IPS-20b (cell line): ENCODE measurements around the gene PRICKLE2.

Source experiments
- H3K27ac ChIP-seq: one replicate; pipeline ENCODE4 v1.5.1; 2013; ENCODE audit warnings: low read length
- H3K27me3 ChIP-seq: 2 replicates; pipeline ENCODE4 v1.6.1; 2013; ENCODE audit warnings: mild to moderate bottlenecking, low read length, inconsistent platforms; ENCODE audit not compliant: insufficient read depth
- H3K36me3 ChIP-seq: 2 replicates; pipeline ENCODE4 v1.6.1; 2013; ENCODE audit warnings: low read depth, mild to moderate bottlenecking, inconsistent platforms, low read length, moderate library complexity; ENCODE audit not compliant: insufficient read depth
- H3K4me1 ChIP-seq: 2 replicates; pipeline ENCODE4 v1.6.1; 2013; ENCODE audit warnings: mild to moderate bottlenecking, control low read depth, inconsistent platforms, low read length, moderate library complexity; ENCODE audit not compliant: insufficient read depth
- H3K4me3 ChIP-seq: 2 replicates; pipeline ENCODE4 v1.5.1; 2013; ENCODE audit warnings: mild to moderate bottlenecking, low read length, inconsistent platforms
- H3K9ac ChIP-seq: 2 replicates; pipeline ENCODE4 v1.6.1; 2013; ENCODE audit warnings: low read depth, mild to moderate bottlenecking, inconsistent platforms, low read length, moderate library complexity
- H3K9me3 ChIP-seq: 2 replicates; pipeline ENCODE4 v1.6.1; 2013; ENCODE audit warnings: mild to moderate bottlenecking, low read depth, low read length, inconsistent platforms; ENCODE audit not compliant: insufficient read depth

The PRICKLE2 gene

GRCh38 chr3:64086479-64087252 lies 138.6 kb downstream of the PRICKLE2 start:
- Histone ChIP-seq H3K27ac (no peak overlapping the region), H3K9ac (no peak overlapping the region), H3K4me3 (no peak overlapping the region), H3K36me3 (no peaks in the 10 kb centered on the region), H3K4me1 (peaks cover 25% of the 10 kb centered on the region; the same call in 1 of the 2 replicates), H3K27me3 (no peaks in the 10 kb centered on the region), H3K9me3 (no peaks in the 10 kb centered on the region)

- Histone ChIP-seq H3K27me3 (no peaks in the 10 kb centered on the region), H3K4me3 (no peak overlapping the region), H3K27ac (no peak overlapping the region), H3K4me1 (peaks cover 25% of the 10 kb centered on the region; the same call in 1 of the 2 replicates), H3K9ac (no peak overlapping the region), H3K36me3 (no peaks in the 10 kb centered on the region), H3K9me3 (no peaks in the 10 kb centered on the region)
Observed at GRCh38 chr3:64084640-64085039, 140.6 kb downstream of the PRICKLE2 start.

GRCh38 chr3:64083575-64083974 lies 141.7 kb downstream of the PRICKLE2 start:
- H3K9ac ChIP-seq, result no peak overlapping the region
- no peaks in the 10 kb centered on the region for H3K9me3 ChIP-seq
- H3K36me3 ChIP-seq, result no peaks in the 10 kb centered on the region
- H3K27ac ChIP-seq, result no peak overlapping the region
- no peak overlapping the region for H3K4me3 ChIP-seq
- H3K4me1 ChIP-seq, result peaks cover 25% of the 10 kb centered on the region; the same call in 1 of the 2 replicates
- no peaks in the 10 kb centered on the region for H3K27me3 ChIP-seq

GRCh38 chr3:64082961-64083541 lies 142.2 kb downstream of the PRICKLE2 start:
- no peak overlapping the region for H3K27ac ChIP-seq
- H3K9me3 ChIP-seq, result no peaks in the 10 kb centered on the region
- H3K4me3 ChIP-seq, result no peak overlapping the region
- H3K9ac ChIP-seq, result no peak overlapping the region
- no peaks in the 10 kb centered on the region for H3K27me3 ChIP-seq
- peaks cover 25% of the 10 kb centered on the region; the same call in 1 of the 2 replicates for H3K4me1 ChIP-seq
- H3K36me3 ChIP-seq, result no peaks in the 10 kb centered on the region

DNA sequence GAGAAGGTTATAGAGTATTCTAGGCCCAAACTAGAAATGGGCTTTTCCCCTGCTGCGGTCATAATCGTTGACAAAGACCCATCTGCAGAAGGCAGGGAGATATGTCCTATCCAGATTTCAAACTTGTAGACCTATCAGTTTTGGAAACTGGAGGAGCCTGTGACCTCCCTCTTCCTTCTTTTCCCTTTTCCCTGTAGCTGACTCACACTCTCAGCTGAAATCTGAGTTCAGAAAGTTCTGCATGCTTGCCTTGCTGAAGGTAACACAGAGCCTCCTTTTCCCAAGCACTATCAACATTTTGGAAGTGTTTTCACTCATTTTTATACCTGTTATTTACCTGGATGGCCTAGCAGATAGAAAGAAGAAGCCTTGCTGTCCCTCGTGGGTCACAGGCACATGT lies 142.9 kb downstream of the PRICKLE2 start:
- peaks cover 25% of the 10 kb centered on the region; the same call in 1 of the 2 replicates for H3K4me1 ChIP-seq
- no peak overlapping the region for H3K9ac ChIP-seq
- H3K27me3 ChIP-seq, result no peaks in the 10 kb centered on the region
- no peaks in the 10 kb centered on the region for H3K9me3 ChIP-seq
- H3K36me3 ChIP-seq, result no peaks in the 10 kb centered on the region
- H3K27ac ChIP-seq, result no peak overlapping the region
- no peak overlapping the region for H3K4me3 ChIP-seq

- no peak overlapping the region for H3K4me3 ChIP-seq
- no peak overlapping the region for H3K27ac ChIP-seq
- H3K36me3 ChIP-seq, result no peaks in the 10 kb centered on the region
- no peaks in the 10 kb centered on the region for H3K9me3 ChIP-seq
- no peaks in the 10 kb centered on the region for H3K27me3 ChIP-seq
- H3K9ac ChIP-seq, result no peak overlapping the region
- peaks cover 15% of the 10 kb centered on the region; the same call in 1 of the 2 replicates for H3K4me1 ChIP-seq
Observed at GRCh38 chr3:64081235-64081630, 144.0 kb downstream of the PRICKLE2 start.

- Histone ChIP-seq H3K27ac (no peak overlapping the region), H3K9ac (no peak overlapping the region), H3K9me3 (no peaks in the 10 kb centered on the region), H3K36me3 (no peaks in the 10 kb centered on the region), H3K4me1 (peaks cover 13% of the 10 kb centered on the region; the same call in 1 of the 2 replicates), H3K27me3 (no peaks in the 10 kb centered on the region), H3K4me3 (no peak overlapping the region)
Observed at GRCh38 chr3:64080616-64081234, 144.5 kb downstream of the PRICKLE2 start.

GRCh38 chr3:64079369-64080150 lies 145.7 kb downstream of the PRICKLE2 start:
- Histone ChIP-seq H3K4me1 (peaks cover 13% of the 10 kb centered on the region; the same call in 1 of the 2 replicates), H3K27me3 (no peaks in the 10 kb centered on the region), H3K9me3 (no peaks in the 10 kb centered on the region), H3K36me3 (no peaks in the 10 kb centered on the region), H3K9ac (no peak overlapping the region), H3K27ac (no peak overlapping the region), H3K4me3 (no peak overlapping the region)

- H3K27ac ChIP-seq, result no peak overlapping the region
- no peaks in the 10 kb centered on the region for H3K27me3 ChIP-seq
- no peaks in the 10 kb centered on the region for H3K9me3 ChIP-seq
- no peak overlapping the region for H3K4me3 ChIP-seq
- H3K36me3 ChIP-seq, result no peaks in the 10 kb centered on the region
- H3K4me1 ChIP-seq, result peaks cover 11% of the 10 kb centered on the region; the same call in 1 of the 2 replicates
- H3K9ac ChIP-seq, result no peak overlapping the region
Observed at GRCh38 chr3:64078966-64079365, 146.3 kb downstream of the PRICKLE2 start.

GRCh38 chr3:64074895-64075679 lies 150.2 kb downstream of the PRICKLE2 start:
- no peak overlapping the region for H3K27ac ChIP-seq
- H3K4me1 ChIP-seq, result no peaks in the 10 kb centered on the region
- H3K9ac ChIP-seq, result no peak overlapping the region
- H3K36me3 ChIP-seq, result no peaks in the 10 kb centered on the region
- H3K27me3 ChIP-seq, result no peaks in the 10 kb centered on the region
- H3K4me3 ChIP-seq, result no peak overlapping the region
- no peaks in the 10 kb centered on the region for H3K9me3 ChIP-seq

DNA sequence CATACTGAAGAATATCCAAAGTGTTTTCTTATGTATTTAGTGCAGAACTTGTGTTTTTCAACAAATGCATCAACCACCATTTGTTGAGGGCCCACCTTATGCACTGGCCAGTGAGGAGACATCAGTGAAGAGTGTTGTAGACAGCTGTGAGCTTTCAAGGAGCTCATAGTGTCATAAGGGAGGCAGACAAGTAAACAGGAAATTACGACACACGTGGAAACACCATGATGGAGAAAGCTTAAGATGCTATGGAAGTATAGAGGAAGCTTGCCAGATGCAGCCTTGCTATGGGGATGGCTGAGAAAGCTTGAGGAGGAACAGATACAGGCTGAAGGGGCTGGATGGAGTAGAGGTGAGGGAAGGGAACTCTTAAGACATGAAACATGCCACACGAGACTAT lies 151.2 kb downstream of the PRICKLE2 start:
- Histone ChIP-seq H3K9me3 (no peaks in the 10 kb centered on the region), H3K4me3 (no peak overlapping the region), H3K36me3 (no peaks in the 10 kb centered on the region), H3K4me1 (no peaks in the 10 kb centered on the region), H3K27me3 (no peaks in the 10 kb centered on the region), H3K9ac (no peak overlapping the region), H3K27ac (no peak overlapping the region)
